Mucosa of descending colon (tissue), 3 donors: Measurements from ENCODE around the gene BAHCC1. TPM values are rescaled to one million over a fixed set of nuclear protein-coding genes. Genes with fewer than 3 reads are reported as not detected.

Experiments used
- ATAC-seq: fragments of 200-7000 bp; cut with Tn5 transposase; one replicate; pipeline ENCODE4 v1.9.1; 2020; ENCODE audit warnings: mild to moderate bottlenecking, moderate library complexity
- DNase-seq, 3 donors: peaks; one replicate each; pipeline ENCODE4 v3.0.0-alpha.2; 2020
- H3K36me3 ChIP-seq: fragments of 200-600 bp; one replicate; pipeline ENCODE4 v1.8.0; 2021; ENCODE audit warnings: low read depth, mild to moderate bottlenecking
- H3K4me1 ChIP-seq: fragments of 200-600 bp; one replicate; pipeline ENCODE4 v1.8.0; 2021; ENCODE audit warnings: low read depth, mild to moderate bottlenecking
- H3K4me3 ChIP-seq: fragments of 200-600 bp; one replicate; pipeline ENCODE4 v1.8.0; 2021; ENCODE audit warnings: mild to moderate bottlenecking
- H3K9me3 ChIP-seq: fragments of 200-600 bp; one replicate; pipeline ENCODE4 v1.8.0; 2021; ENCODE audit warnings: mild to moderate bottlenecking
- intact Hi-C, 2 donors: fragments of 100-400 bp; cut with DNase I in 1 of 2; cut with micrococcal nuclease in 1 of 2; formaldehyde crosslinking; loops; one replicate each; pipeline versions ENCODE4 v1.11.0 to v1.11.1; 2022; cut with DNase I, micrococcal nuclease
- total RNA-seq, 3 donors: library from RNA; stranded (reverse); fragmentation: NEBNext Ultra II Directional in 2 of 3; extraction: Animal tissue kit (Norgen Biotek cat#: 25700) in 2 of 3; gene quantifications; one replicate each; pipeline versions ENCODE4 v1.2.1 to v1.2.4, GENCODE V29; 2021 to 2023
- TF ChIP-seq, protein P1 (sequence below): fragments of 200-600 bp; IDR thresholded peaks from one replicate; pipeline ENCODE4 v1.8.0; 2022; ENCODE audit warnings: antibody characterized with exemption, mild to moderate bottlenecking
- donor health status: DM: no; HTN: no; CAD: no; lungs with moderate emphysema.
- donor health status: DM: no; HTN: no; CAD: no.
- donor health status: DM: no; HTN: yes; CAD: no.

The BAHCC1 gene
- total RNA-seq, 3 donors from 2014 or later = 14.0 to 27.4 (median 16.5) TPM

GRCh38 chr17:81489012-81489997 is 94.0 kb downstream of the BAHCC1 start:
- Histone ChIP-seq H3K36me3 (no peaks in the 10 kb centered on the region), H3K9me3 (no peaks in the 10 kb centered on the region), H3K4me3 (no peak overlapping the region), H3K4me1 (peaks cover 12% of the 10 kb centered on the region)
- intact Hi-C loops = loop anchor here in 1 of 2 donors (10.0 kb wide), 1 partner anchor 235 kb away; no protein-coding TSS in a partner anchor
- TF ChIP-seq, protein P1, sequence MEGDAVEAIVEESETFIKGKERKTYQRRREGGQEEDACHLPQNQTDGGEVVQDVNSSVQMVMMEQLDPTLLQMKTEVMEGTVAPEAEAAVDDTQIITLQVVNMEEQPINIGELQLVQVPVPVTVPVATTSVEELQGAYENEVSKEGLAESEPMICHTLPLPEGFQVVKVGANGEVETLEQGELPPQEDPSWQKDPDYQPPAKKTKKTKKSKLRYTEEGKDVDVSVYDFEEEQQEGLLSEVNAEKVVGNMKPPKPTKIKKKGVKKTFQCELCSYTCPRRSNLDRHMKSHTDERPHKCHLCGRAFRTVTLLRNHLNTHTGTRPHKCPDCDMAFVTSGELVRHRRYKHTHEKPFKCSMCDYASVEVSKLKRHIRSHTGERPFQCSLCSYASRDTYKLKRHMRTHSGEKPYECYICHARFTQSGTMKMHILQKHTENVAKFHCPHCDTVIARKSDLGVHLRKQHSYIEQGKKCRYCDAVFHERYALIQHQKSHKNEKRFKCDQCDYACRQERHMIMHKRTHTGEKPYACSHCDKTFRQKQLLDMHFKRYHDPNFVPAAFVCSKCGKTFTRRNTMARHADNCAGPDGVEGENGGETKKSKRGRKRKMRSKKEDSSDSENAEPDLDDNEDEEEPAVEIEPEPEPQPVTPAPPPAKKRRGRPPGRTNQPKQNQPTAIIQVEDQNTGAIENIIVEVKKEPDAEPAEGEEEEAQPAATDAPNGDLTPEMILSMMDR = no peak
- ATAC-seq (no peak), DNase-seq (no peak)

GRCh38 chr17:81489998-81490992 is 95.0 kb downstream of the BAHCC1 start:
- Histone ChIP-seq H3K9me3 (no peaks in the 10 kb centered on the region), H3K36me3 (no peaks in the 10 kb centered on the region), H3K4me1 (peaks cover 6% of the 10 kb centered on the region), H3K4me3 (no peak overlapping the region)
- DNase-seq (no peak), ATAC-seq (no peak)
- intact Hi-C loops = loop anchor here in 1 of 2 donors (10.0 kb wide), 1 partner anchor 235 kb away; no protein-coding TSS in a partner anchor
- TF ChIP-seq, protein P1 = no peak

DNA sequence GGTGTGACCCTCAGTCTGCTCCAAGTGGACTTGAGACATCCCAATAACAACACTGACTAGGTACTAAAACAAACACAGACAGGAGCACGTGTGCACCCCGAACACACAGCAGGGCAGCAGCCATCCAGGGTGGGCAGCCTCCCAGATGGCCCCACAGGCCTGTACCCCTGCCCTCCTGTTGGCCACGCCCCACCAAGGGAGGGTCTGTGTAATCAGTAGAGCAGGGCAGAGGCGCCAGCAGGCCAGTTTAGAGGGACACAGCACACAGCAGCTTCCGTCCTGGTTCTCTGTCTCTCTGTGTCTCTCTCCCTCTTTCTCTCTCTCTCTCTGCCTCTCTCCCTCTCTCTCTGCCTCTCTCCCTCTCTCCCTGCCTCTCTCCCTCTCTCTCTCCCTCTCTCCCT is 95.9 kb downstream of the BAHCC1 start:
- intact Hi-C loops = no loop called here
- Histone ChIP-seq H3K9me3 (no peaks in the 10 kb centered on the region), H3K4me3 (no peak overlapping the region), H3K4me1 (peaks cover 6% of the 10 kb centered on the region), H3K36me3 (no peaks in the 10 kb centered on the region)
- peak in 2 of 3 donors; percentile 61 to 63 for DNase-seq
- TF ChIP-seq, protein P1 = no peak
- peak; percentile 12 for ATAC-seq

- intact Hi-C loops = no loop called here
- H3K36me3 ChIP-seq = no peaks in the 10 kb centered on the region
- TF ChIP-seq, protein P1 = no peak
- H3K4me3 ChIP-seq = no peak overlapping the region
- DNase-seq (no peak), ATAC-seq (no peak)
- peaks cover 6% of the 10 kb centered on the region for H3K4me1 ChIP-seq
- H3K9me3 ChIP-seq = no peaks in the 10 kb centered on the region
These were observed 96.5 kb downstream of the BAHCC1 start for GRCh38 chr17:81491761-81492160.

DNA sequence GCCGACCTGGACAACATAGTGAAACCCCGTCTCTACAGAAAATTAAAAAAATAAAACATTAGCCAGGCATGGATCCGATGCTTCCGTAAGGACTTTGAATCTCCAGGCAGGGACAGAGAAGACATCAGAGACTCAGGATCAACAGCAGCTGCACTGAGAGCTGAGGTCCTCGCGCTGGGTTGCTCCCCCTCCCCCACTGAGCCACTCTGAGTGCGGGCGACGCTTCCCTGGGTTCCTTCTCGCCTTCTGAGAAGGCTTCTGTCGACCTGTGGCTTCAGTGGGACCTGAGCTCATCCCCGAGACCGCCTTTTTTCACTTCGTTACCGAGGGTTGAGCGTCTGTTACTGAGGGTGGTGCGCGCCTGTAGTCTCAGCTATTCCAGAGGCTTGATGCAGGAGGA is 96.9 kb downstream of the BAHCC1 start:
- TF ChIP-seq, protein P1 = no peak
- Histone ChIP-seq H3K4me1 (peaks cover 6% of the 10 kb centered on the region), H3K36me3 (no peaks in the 10 kb centered on the region), H3K4me3 (no peak overlapping the region), H3K9me3 (no peaks in the 10 kb centered on the region)
- no peak for DNase-seq
- intact Hi-C loops = no loop called here
- no peak for ATAC-seq
